Mesothelial cell of epicardium (in vitro differentiated cells): ENCODE results near the gene VWA8. TPM values are rescaled to one million over a fixed set of nuclear protein-coding genes. Genes with fewer than 3 reads are reported as not detected.

Source experiments
- DNase-seq, 2 experiments: peaks; one replicate each; pipeline ENCODE4 v3.0.0; 2021; ENCODE audit warnings: low spot score in 2 of 2; ENCODE audit not compliant: unreplicated experiment in 2 of 2
- H3K27ac Mint-ChIP-seq: 2 replicates; pipeline ENCODE4 v1.8.0; 2021; ENCODE audit warnings: mixed read lengths
- H3K27me3 Mint-ChIP-seq: 2 replicates; pipeline ENCODE4 v1.8.0; 2021; ENCODE audit warnings: low read depth, mixed read lengths
- H3K36me3 Mint-ChIP-seq: 2 replicates; pipeline ENCODE4 v1.8.0; 2021; ENCODE audit warnings: mixed read lengths
- H3K4me1 Mint-ChIP-seq: 2 replicates; pipeline ENCODE4 v1.8.0; 2021; ENCODE audit warnings: mixed read lengths
- H3K4me3 Mint-ChIP-seq: 2 replicates; pipeline ENCODE4 v1.8.0; 2021; ENCODE audit warnings: mild to moderate bottlenecking, moderate library complexity, mixed read lengths
- H3K9me3 Mint-ChIP-seq: 2 replicates; pipeline ENCODE4 v1.8.0; 2021; ENCODE audit warnings: mixed read lengths
- total RNA-seq: library from RNA; stranded (reverse); gene quantifications from 3 replicates; pipeline ENCODE4 v1.2.1, GENCODE V29; 2021
- TF ChIP-seq, protein P1 (sequence below): fragments of 200-600 bp; sonication (generic); IDR thresholded peaks from one replicate; pipeline ENCODE4 v1.5.0; 2021; ENCODE audit warnings: antibody characterized with exemption; ENCODE audit not compliant: unreplicated experiment

VWA8 gene
- total RNA-seq, 1 donor from 2014 or later, result 20.0 TPM

GRCh38 chr13:41780715-41781706, 179.9 kb downstream of the VWA8 start:
- TF ChIP-seq, protein P1, sequence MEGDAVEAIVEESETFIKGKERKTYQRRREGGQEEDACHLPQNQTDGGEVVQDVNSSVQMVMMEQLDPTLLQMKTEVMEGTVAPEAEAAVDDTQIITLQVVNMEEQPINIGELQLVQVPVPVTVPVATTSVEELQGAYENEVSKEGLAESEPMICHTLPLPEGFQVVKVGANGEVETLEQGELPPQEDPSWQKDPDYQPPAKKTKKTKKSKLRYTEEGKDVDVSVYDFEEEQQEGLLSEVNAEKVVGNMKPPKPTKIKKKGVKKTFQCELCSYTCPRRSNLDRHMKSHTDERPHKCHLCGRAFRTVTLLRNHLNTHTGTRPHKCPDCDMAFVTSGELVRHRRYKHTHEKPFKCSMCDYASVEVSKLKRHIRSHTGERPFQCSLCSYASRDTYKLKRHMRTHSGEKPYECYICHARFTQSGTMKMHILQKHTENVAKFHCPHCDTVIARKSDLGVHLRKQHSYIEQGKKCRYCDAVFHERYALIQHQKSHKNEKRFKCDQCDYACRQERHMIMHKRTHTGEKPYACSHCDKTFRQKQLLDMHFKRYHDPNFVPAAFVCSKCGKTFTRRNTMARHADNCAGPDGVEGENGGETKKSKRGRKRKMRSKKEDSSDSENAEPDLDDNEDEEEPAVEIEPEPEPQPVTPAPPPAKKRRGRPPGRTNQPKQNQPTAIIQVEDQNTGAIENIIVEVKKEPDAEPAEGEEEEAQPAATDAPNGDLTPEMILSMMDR, result no peak

GRCh38 chr13:41775251-41775650, 185.7 kb downstream of the VWA8 start:
- Mint-ChIP-seq H3K9me3 (no peaks in the 10 kb centered on the region), H3K4me3 (no peak overlapping the region), H3K27ac (no peak overlapping the region), H3K27me3 (no peaks in the 10 kb centered on the region), H3K4me1 (peaks cover 10% of the 10 kb centered on the region), H3K36me3 (peaks cover 4% of the 10 kb centered on the region)
- TF ChIP-seq, protein P1, result no peak
- DNase-seq, result no peak

More at GRCh38 chr13:41780715-41781706, 179.9 kb downstream of the VWA8 start:
- H3K36me3 Mint-ChIP-seq, result peaks cover 4% of the 10 kb centered on the region
- no peak overlapping the region for H3K27ac Mint-ChIP-seq
- no peak overlapping the region for H3K4me3 Mint-ChIP-seq
- no peak for DNase-seq
- no peaks in the 10 kb centered on the region for H3K4me1 Mint-ChIP-seq
- no peaks in the 10 kb centered on the region for H3K27me3 Mint-ChIP-seq
- H3K9me3 Mint-ChIP-seq, result no peaks in the 10 kb centered on the region

DNA sequence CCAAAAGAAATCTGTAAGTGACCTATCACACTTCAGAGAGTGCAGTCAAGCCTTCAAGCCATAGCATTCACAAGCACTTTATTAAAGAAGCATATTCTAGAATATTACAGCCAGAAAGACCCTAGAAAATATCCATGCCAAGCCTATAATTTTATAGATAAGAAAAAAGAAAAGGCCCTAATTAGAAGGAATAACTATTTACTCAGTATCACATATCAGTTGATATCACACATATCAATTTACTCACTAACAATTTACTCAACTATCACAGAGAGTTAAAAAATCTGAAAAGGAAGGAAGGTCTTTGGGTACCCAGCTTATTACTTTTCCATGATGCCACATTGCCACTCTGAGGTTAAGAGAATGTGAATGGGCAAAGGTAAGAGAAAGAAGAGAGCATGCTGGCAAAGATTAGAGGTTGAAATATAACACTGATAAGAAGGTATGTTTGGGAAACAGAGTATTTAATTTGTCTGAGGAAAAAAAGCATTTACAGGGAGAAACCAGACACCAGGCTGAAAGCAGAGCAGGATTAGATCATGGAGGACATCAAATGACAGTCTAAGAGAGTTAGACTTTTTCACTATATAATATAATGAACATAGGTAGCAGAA, 186.2 kb downstream of the VWA8 start:
- no peaks in the 10 kb centered on the region for H3K9me3 Mint-ChIP-seq
- peaks cover 10% of the 10 kb centered on the region for H3K4me1 Mint-ChIP-seq
- peaks cover 6% of the 10 kb centered on the region for H3K36me3 Mint-ChIP-seq
- H3K27me3 Mint-ChIP-seq, result no peaks in the 10 kb centered on the region
- H3K27ac Mint-ChIP-seq, result peak overlapping the region; percentile 35
- TF ChIP-seq, protein P1, result no peak
- DNase-seq, result no peak
- no peak overlapping the region for H3K4me3 Mint-ChIP-seq

- peaks cover 3% of the 10 kb centered on the region for H3K36me3 Mint-ChIP-seq
- TF ChIP-seq, protein P1, result no peak
- H3K27me3 Mint-ChIP-seq, result no peaks in the 10 kb centered on the region
- H3K4me1 Mint-ChIP-seq, result peaks cover 35% of the 10 kb centered on the region
- no peaks in the 10 kb centered on the region for H3K9me3 Mint-ChIP-seq
- no peak overlapping the region for H3K4me3 Mint-ChIP-seq
- no peak for DNase-seq
- H3K27ac Mint-ChIP-seq, result peak overlapping the region; percentile 33
These were observed 193.1 kb downstream of the VWA8 start for GRCh38 chr13:41767801-41768200.

DNA sequence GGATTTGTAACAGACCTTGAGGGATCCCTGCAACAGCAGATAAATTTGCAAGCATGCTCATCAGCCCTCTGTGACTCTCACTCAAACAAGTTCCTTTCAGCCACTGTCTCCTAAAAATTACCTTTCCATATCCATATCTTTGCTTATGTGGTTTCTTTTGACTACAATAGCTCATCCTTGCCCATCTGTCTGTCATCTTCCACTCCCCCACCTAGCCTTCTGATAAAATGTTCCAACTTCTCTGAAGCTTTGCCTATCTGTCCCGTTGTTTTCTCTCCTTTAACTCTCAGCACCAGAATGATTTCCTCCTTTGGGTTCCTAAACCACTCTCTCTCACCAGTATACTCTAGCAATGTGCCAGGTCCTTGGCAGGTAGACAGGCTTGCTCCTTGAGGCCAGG, 194.5 kb downstream of the VWA8 start:
- H3K4me3 Mint-ChIP-seq, result no peak overlapping the region
- TF ChIP-seq, protein P1, result no peak
- H3K9me3 Mint-ChIP-seq, result no peaks in the 10 kb centered on the region
- H3K27ac Mint-ChIP-seq, result peak overlapping the region; percentile 36
- H3K27me3 Mint-ChIP-seq, result no peaks in the 10 kb centered on the region
- peaks cover 3% of the 10 kb centered on the region for H3K36me3 Mint-ChIP-seq
- DNase-seq, result no peak
- H3K4me1 Mint-ChIP-seq, result peaks cover 40% of the 10 kb centered on the region
